ENCODE measurements around the gene MRPL37. TPM values are rescaled to one million over a fixed set of nuclear protein-coding genes. Genes with fewer than 3 reads are reported as not detected.

Gene MRPL37
- total and polyA plus RNA-seq, 2 donors (not counting 1 experiment from before 2014, with no cell fraction given): 9.6 to 37.0 TPM

- Histone ChIP-seq H3K36me3 (replicated peaks in 1 of 2; ENCODE audit: control extremely low read depth in 1 of 2, control insufficient read depth in 1 of 2, extremely low read depth in 1 of 2, insufficient read depth in 2 of 2, low read length in 1 of 2) (peaks cover 0 to 27% of the 10 kb centered on the region in 2 experiments), H3K4me1 (ENCODE audit: control insufficient read depth in 2 of 2, insufficient read depth in 2 of 2, low read length in 2 of 2) (no peaks in the 10 kb centered on the region), H3K9ac (ENCODE audit: low read length) (no peak overlapping the region), H3K4me2 (replicated peaks; ENCODE audit: low read depth, low read length, poor library complexity, severe bottlenecking) (no peak overlapping the region), H3K27me3 (replicated peaks in 1 of 4; ENCODE audit: control extremely low read depth in 1 of 4, control insufficient read depth in 3 of 4, insufficient read depth in 4 of 4, low read length in 3 of 4) (no peaks in the 10 kb centered on the region), H3K79me2 (ENCODE audit: control insufficient read depth, insufficient read depth, low read length) (no peaks in the 10 kb centered on the region), H3K27ac (ENCODE audit: low read length in 2 of 2) (no peak overlapping the region), H2AFZ (ENCODE audit: insufficient read depth, low read depth, low read length, poor library complexity, severe bottlenecking) (no peak overlapping the region), H3K4me3 (ENCODE audit: control extremely low read depth in 1 of 5, extremely low read depth in 1 of 5, insufficient read depth in 1 of 5, low read depth in 2 of 5, low read length in 4 of 5) (no peak overlapping the region), H4K20me1 (ENCODE audit: control insufficient read depth, insufficient read depth, low read length, poor library complexity, severe bottlenecking) (no peaks in the 10 kb centered on the region), H3K9me3 (ENCODE audit: control extremely low read depth in 1 of 3, control insufficient read depth in 2 of 3, insufficient read depth in 1 of 3, low read length in 2 of 3) (no peaks in the 10 kb centered on the region)
- CTCF ChIA-PET: no interaction called here
- H3K4me1 Mint-ChIP-seq: no peaks in the 10 kb centered on the region
- no peak for ATAC-seq (ENCODE audit: low read depth)
- no peak overlapping the region for H3K4me3 Mint-ChIP-seq
- H3K27ac Mint-ChIP-seq: peak overlapping the region; percentile 15
- POLR2A ChIA-PET: no interaction called here
- H3K27me3 Mint-ChIP-seq: no peaks in the 10 kb centered on the region
- no peak for TF ChIP-seq EZH2 (IDR thresholded peaks at IDR 0.05; ENCODE audit: borderline replicate concordance, insufficient read depth, low read depth, low read length, poor library complexity, severe bottlenecking)
- TF ChIP-seq CTCF (IDR thresholded peaks at IDR 0.05): no peak
- intact Hi-C loops (cut with micrococcal nuclease): no loop called here
- whole genome bisulfite sequencing (ENCODE audit: insufficient coverage): 81% methylated on average over 3 of the region's 6 CpGs
- H3K9me3 Mint-ChIP-seq (ENCODE audit: insufficient read depth): no peaks in the 10 kb centered on the region
- no peak for DNase-seq
Measured at GRCh38 chr1:54222711-54223110, 22.7 kb downstream of the MRPL37 start.

- no peaks in the 10 kb centered on the region for H3K9me3 ChIP-seq (ENCODE audit: control extremely low read depth in 1 of 3, control insufficient read depth in 2 of 3, insufficient read depth in 1 of 3, low read length in 2 of 3)
- H3K79me2 ChIP-seq (ENCODE audit: control insufficient read depth, insufficient read depth, low read length): no peaks in the 10 kb centered on the region
- Mint-ChIP-seq H3K27me3 (no peaks in the 10 kb centered on the region), H3K4me3 (no peak overlapping the region), H3K9me3 (ENCODE audit: insufficient read depth) (no peaks in the 10 kb centered on the region), H3K4me1 (no peaks in the 10 kb centered on the region), H3K27ac (no peak overlapping the region)
- no peaks in the 10 kb centered on the region for H4K20me1 ChIP-seq (ENCODE audit: control insufficient read depth, insufficient read depth, low read length, poor library complexity, severe bottlenecking)
- no peak overlapping the region for H3K9ac ChIP-seq (ENCODE audit: low read length)
- ATAC-seq (ENCODE audit: low read depth) (no peak), DNase-seq (no peak)
- no peak overlapping the region for H3K4me3 ChIP-seq (ENCODE audit: control extremely low read depth in 1 of 5, extremely low read depth in 1 of 5, insufficient read depth in 1 of 5, low read depth in 2 of 5, low read length in 4 of 5)
- no peaks in the 10 kb centered on the region for H3K27me3 ChIP-seq (replicated peaks in 1 of 4; ENCODE audit: control extremely low read depth in 1 of 4, control insufficient read depth in 3 of 4, insufficient read depth in 4 of 4, low read length in 3 of 4)
- H2AFZ ChIP-seq (ENCODE audit: insufficient read depth, low read depth, low read length, poor library complexity, severe bottlenecking): no peak overlapping the region
- H3K4me1 ChIP-seq (ENCODE audit: control insufficient read depth in 2 of 2, insufficient read depth in 2 of 2, low read length in 2 of 2): no peaks in the 10 kb centered on the region
- H3K4me2 ChIP-seq (replicated peaks; ENCODE audit: low read depth, low read length, poor library complexity, severe bottlenecking): no peak overlapping the region
- TF ChIP-seq EZH2 (IDR thresholded peaks at IDR 0.05; ENCODE audit: borderline replicate concordance, insufficient read depth, low read depth, low read length, poor library complexity, severe bottlenecking): no peak
- TF ChIP-seq CTCF (IDR thresholded peaks at IDR 0.05): no peak
- intact Hi-C loops (cut with micrococcal nuclease): no loop called here
- H3K27ac ChIP-seq (ENCODE audit: low read length in 2 of 2): no peak overlapping the region
- ChIA-PET POLR2A (no interaction called here), CTCF (no interaction called here)
- 97% methylated on average over 15 of the region's 16 CpGs for WGBS (ENCODE audit: insufficient coverage)
- H3K36me3 ChIP-seq (replicated peaks in 1 of 2; ENCODE audit: control extremely low read depth in 1 of 2, control insufficient read depth in 1 of 2, extremely low read depth in 1 of 2, insufficient read depth in 2 of 2, low read length in 1 of 2): peaks cover 0 to 18% of the 10 kb centered on the region in 2 experiments
Measured at GRCh38 chr1:54223441-54224202, 23.7 kb downstream of the MRPL37 start.
